Rectal smooth muscle tissue (tissue), 1 donor: ENCODE results near the gene CARM1.
"Not testable (repeated sequence)": the region's sequence is repeated elsewhere in the genome, so short reads cannot be mapped to it uniquely, and the experiment has no call there.

Experiments
- H3K27ac ChIP-seq: one replicate; pipeline ENCODE4 v1.7.0; 2013; ENCODE audit warnings: low read depth, low read length, inconsistent platforms
- H3K27me3 ChIP-seq: one replicate; pipeline ENCODE4 v1.7.0; 2013; ENCODE audit warnings: low read length; ENCODE audit not compliant: control insufficient read depth, insufficient read depth
- H3K36me3 ChIP-seq: one replicate; pipeline ENCODE4 v1.7.0; 2013; ENCODE audit warnings: low read length; ENCODE audit not compliant: control insufficient read depth, insufficient read depth
- H3K4me1 ChIP-seq: one replicate; pipeline ENCODE4 v1.7.0; 2013; ENCODE audit warnings: low read length; ENCODE audit not compliant: control insufficient read depth, insufficient read depth
- H3K4me3 ChIP-seq: one replicate; pipeline ENCODE4 v1.7.0; 2013; ENCODE audit warnings: low read length
- H3K9ac ChIP-seq: one replicate; pipeline ENCODE4 v1.7.0; 2013; ENCODE audit warnings: low read length

The CARM1 gene

DNA sequence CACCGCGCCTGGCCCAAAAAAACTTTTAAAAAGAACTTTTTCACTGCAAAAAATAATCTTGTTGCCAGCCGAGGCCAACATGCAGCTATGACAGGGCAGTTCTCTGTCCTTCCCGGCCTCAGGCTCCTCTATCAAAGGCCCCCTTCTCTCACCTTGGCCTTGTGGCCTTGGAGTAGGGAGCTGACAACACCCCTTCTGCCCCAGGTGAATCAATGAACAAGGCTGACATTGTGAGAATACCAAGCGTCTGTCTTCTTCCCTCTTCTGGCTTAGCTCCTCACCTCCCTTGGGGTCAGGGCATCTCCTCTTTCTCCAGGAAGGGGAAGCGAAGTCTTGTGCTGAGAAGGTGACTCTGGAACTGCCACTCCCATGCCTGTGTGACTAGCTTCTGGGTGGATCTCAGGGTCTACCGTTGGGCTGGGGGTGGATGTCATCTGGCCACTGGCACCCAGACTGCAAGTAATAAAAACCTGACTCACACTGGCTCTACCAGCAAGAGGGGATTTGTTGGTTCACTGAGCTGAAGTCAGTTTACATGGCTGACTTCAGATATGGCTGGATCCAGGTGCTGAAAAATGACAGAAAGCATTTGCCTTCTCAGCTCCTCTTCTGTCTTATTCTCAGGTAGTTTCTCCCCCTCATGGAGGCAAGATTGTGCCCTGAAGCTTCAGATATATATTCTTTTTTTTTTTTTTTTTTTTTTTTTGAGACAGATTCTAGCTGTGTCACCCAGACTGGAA, 16.8 kb upstream of the CARM1 start:
- Histone ChIP-seq H3K27me3 (no peaks in the 10 kb centered on the region), H3K27ac (no peak overlapping the region), H3K9ac (no peak overlapping the region), H3K4me1 (no peaks in the 10 kb centered on the region), H3K36me3 (no peaks in the 10 kb centered on the region), H3K4me3 (no peak overlapping the region)

GRCh38 chr19:10855879-10856522, 15.4 kb upstream of the CARM1 start:
- Histone ChIP-seq H3K9ac (no peak overlapping the region), H3K27ac (no peak overlapping the region), H3K4me3 (no peak overlapping the region), H3K36me3 (no peaks in the 10 kb centered on the region), H3K4me1 (no peaks in the 10 kb centered on the region), H3K27me3 (no peaks in the 10 kb centered on the region)

DNA sequence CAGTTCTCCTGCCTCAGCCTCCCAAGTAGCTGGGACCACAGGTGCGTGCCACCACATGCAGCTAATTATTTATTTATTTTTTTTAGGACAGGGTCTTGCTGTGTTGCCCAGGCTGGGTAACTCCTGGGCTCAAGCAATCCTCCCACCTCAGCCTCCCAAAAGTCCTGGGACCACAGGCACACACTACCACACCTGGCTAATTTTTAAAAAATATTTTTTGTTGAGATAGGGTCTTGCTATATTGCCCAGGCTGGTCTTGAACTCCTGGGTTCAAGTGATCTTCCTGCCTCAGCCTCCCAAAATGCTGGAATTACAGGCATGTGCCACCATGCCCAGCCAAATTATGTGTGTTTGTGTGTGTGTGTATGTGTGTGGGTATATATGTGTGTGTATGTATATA, 14.5 kb upstream of the CARM1 start:
- H3K9ac ChIP-seq, H3K4me3 ChIP-seq, H3K36me3 ChIP-seq, H3K27me3 ChIP-seq, H3K27ac ChIP-seq, H3K4me1 ChIP-seq: not testable (repeated sequence)

- Histone ChIP-seq H3K4me1 (no peaks in the 10 kb centered on the region), H3K27ac (no peak overlapping the region), H3K27me3 (no peaks in the 10 kb centered on the region), H3K9ac (no peak overlapping the region), H3K4me3 (no peak overlapping the region), H3K36me3 (no peaks in the 10 kb centered on the region)
Measured at GRCh38 chr19:10858204-10858828, 13.0 kb upstream of the CARM1 start.

DNA sequence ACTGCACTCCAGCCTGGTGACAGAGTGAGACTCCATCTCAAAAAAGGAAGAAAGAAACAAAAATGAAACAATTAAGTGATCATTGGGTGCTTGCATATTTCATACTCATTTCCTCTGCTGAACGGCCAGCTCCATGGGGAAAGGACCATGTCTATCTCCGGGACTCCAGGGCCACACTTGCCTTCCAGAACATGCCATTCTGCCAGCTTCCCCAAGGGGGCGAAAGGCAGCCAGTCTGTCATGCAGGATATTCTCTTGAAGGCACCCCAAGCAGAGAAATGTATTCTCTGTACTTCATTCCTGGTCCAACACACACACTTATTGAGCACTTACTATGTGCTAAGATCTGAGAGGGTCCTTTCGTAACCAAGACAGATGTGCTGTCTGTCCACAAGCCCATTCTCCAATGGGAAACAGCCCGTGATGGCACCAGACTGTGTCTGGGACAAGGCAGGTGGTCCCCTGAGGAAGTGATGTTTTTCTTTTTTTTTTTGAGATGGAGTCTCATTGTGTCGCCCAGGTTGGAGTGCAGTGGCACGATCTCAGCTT, 10.2 kb upstream of the CARM1 start:
- no peaks in the 10 kb centered on the region for H3K27me3 ChIP-seq

DNA sequence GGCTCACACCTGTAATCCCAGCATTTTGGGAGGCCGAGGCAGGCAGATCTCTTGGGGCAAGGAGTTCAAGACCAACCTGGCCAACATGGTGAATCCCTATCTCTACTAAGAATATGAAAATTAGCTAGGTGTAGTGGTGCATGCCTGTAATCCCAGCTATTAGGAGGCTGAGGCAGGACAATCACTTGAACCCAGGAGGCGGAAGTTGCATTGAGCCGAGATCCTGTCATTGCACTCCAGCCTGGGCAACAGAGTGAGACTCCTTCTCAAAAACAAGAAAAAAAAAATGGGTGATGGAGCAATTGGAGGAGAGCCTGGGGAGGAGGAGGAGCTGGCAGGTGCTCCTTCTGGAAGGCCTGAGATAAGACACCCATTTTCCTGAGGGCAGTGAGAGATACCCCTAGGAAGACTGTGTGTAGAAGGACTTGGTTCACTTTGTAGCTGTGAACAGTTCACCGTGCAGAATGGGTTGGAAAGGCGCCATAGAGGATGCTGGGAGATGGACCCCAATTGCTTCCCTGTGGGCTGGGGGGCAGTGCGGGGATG, 8.7 kb upstream of the CARM1 start:
- Histone ChIP-seq H3K4me3 (no peak overlapping the region), H3K27me3 (no peaks in the 10 kb centered on the region), H3K9ac (no peak overlapping the region), H3K36me3 (no peaks in the 10 kb centered on the region), H3K27ac (no peak overlapping the region), H3K4me1 (no peaks in the 10 kb centered on the region)

More for the DNA sequence above, 10.2 kb upstream of the CARM1 start:
- Histone ChIP-seq H3K4me3 (no peak overlapping the region), H3K9ac (no peak overlapping the region), H3K36me3 (no peaks in the 10 kb centered on the region), H3K27ac (no peak overlapping the region), H3K4me1 (no peaks in the 10 kb centered on the region)

DNA sequence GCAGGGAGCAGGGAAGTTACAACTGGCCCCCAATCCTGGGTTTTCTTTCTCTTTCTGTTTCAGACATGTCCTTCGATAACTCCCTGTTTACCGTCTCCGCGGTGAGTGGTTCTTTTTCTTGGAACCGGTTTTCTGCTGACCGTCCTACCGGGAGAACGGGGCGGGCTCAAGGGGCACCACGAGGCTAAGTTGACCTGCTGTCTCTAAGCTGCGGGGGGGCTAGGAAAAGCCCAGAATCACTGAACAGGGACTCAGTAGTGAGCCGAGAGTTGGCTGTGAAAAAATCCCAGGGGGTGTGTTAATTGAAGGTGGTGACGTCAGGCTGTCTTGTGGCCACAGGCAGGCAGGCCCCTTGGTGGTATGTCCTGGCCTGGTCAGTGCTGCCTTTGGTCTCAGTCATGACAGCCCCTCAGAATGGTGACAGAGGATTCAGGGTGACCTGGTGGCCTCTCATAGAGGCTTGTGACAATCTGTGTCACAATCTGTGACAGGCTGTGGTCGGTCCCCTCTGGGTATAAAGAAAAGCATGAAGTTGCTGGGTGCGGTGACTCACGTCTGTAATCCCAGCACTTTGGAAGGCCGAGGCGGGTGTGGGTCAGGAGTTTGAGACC, 8.1 kb upstream of the CARM1 start:
- H3K4me1 ChIP-seq, result no peaks in the 10 kb centered on the region
- H3K4me3 ChIP-seq, result no peak overlapping the region
- no peak overlapping the region for H3K9ac ChIP-seq
- H3K36me3 ChIP-seq, result no peaks in the 10 kb centered on the region
- no peak overlapping the region for H3K27ac ChIP-seq
- no peaks in the 10 kb centered on the region for H3K27me3 ChIP-seq

GRCh38 chr19:10864538-10864899, 6.8 kb upstream of the CARM1 start:
- peak overlapping the region; percentile 49 for H3K4me3 ChIP-seq
- no peaks in the 10 kb centered on the region for H3K4me1 ChIP-seq
- H3K27me3 ChIP-seq, result no peaks in the 10 kb centered on the region
- H3K36me3 ChIP-seq, result no peaks in the 10 kb centered on the region
- no peak overlapping the region for H3K27ac ChIP-seq
- H3K9ac ChIP-seq, result no peak overlapping the region

GRCh38 chr19:10866495-10866894, 4.9 kb upstream of the CARM1 start:
- Histone ChIP-seq H3K27me3 (no peaks in the 10 kb centered on the region), H3K36me3 (no peaks in the 10 kb centered on the region), H3K9ac (no peak overlapping the region), H3K4me1 (no peaks in the 10 kb centered on the region), H3K4me3 (no peak overlapping the region), H3K27ac (no peak overlapping the region)

GRCh38 chr19:10868872-10869547, 2.3 kb upstream of the CARM1 start:
- H3K27ac ChIP-seq, result no peak overlapping the region
- H3K9ac ChIP-seq, result no peak overlapping the region
- H3K27me3 ChIP-seq, result no peaks in the 10 kb centered on the region
- H3K4me3 ChIP-seq, result no peak overlapping the region
- H3K4me1 ChIP-seq, result no peaks in the 10 kb centered on the region
- no peaks in the 10 kb centered on the region for H3K36me3 ChIP-seq

DNA sequence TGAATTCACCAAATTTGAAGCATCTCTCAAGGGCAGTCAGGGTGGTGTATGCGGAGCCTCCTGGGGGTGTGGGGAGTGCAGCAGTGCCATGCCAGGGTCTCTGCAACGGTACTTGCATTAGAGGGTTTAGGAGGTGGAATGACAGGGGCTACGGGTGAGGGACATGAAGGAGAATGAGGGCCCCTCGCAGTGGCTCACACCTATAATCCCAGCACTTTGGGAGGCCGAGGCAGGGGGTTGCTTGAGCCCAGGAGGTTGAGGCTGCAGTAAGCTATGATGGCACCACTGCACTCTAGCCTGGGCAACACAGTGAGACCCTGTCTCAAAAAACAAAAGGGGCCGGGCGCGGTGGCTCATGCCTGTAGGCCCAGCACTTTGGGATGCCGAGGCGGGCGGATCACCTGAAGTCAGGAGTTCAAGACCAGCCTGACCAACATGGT, 1.5 kb upstream of the CARM1 start:
- not testable (repeated sequence) for H3K36me3 ChIP-seq, H3K4me1 ChIP-seq, H3K9ac ChIP-seq, H3K27me3 ChIP-seq, H3K27ac ChIP-seq, H3K4me3 ChIP-seq

DNA sequence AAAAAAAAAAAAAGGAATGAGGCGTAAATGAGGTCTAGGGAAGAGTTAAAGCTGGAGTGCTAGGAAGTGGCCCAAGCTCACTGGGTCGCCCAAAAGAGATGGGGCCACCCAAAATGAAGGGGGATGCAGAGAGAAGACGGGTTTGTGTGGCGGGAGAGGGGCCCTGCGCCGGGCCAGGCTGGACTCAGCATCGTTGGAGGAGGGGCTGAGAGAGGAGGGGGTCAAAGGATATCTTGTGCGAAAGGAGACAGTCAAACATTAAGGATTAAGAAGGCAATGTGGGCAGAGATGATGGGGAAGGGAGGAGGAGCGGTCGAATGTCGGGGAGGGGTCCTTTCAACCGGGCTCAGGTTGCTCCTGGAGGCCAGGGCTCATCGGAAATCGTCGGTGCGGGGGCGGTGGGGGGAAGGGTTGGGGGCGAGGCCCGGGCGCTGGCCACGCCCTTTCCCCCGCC, 825 bp upstream of the CARM1 start:
- Histone ChIP-seq H3K27ac (peak overlapping the region; percentile 87), H3K4me1 (no peaks in the 10 kb centered on the region), H3K36me3 (no peaks in the 10 kb centered on the region), H3K4me3 (peak overlapping the region; percentile 92), H3K9ac (no peak overlapping the region), H3K27me3 (no peaks in the 10 kb centered on the region)
